NCI-H2107 treated with DMSO at 0.1 percent for 48 hours (cell line): ENCODE results near the gene EID3.
"Not testable (repeated sequence)": the region's sequence is repeated elsewhere in the genome, so short reads cannot be mapped to it uniquely, and the experiment has no call there.

ENCODE experiments used
- DNase-seq: peaks from one replicate; lab custom pipeline; 2025; ENCODE audit not compliant: unreplicated experiment; lab: John Stamatoyannopoulos, UW

EID3 gene

GRCh38 chr12:104310751-104311633 is 7.5 kb downstream of the EID3 start:
- DNase-seq, result no peak

GRCh38 chr12:104312202-104312601 is 8.7 kb downstream of the EID3 start:
- no peak for DNase-seq

DNA sequence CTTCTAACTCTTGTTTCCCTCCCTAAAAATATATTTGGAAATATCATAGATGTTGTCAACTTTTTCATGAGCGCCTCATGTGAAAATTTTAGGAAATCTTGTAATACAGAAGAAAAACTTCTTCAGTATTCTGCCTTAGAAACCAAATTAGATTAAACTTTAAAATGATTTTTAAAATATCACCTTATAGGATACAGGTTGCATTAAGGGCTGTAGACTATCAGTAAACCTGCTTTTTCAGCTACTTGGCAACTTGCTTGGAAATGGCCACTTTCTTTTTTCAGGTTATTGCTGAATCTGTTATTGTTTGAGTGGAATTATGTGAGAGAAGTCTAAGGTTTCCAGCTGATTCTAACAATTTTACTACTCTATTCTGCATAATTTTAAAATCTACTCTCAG is 9.1 kb downstream of the EID3 start:
- DNase-seq, result no peak

- no peak for DNase-seq
Measured at GRCh38 chr12:104313568-104314241, 10.2 kb downstream of the EID3 start.

GRCh38 chr12:104314242-104314614 is 10.7 kb downstream of the EID3 start:
- no peak for DNase-seq

- DNase-seq, result no peak
Measured at GRCh38 chr12:104315326-104316224, 12.0 kb downstream of the EID3 start.

DNA sequence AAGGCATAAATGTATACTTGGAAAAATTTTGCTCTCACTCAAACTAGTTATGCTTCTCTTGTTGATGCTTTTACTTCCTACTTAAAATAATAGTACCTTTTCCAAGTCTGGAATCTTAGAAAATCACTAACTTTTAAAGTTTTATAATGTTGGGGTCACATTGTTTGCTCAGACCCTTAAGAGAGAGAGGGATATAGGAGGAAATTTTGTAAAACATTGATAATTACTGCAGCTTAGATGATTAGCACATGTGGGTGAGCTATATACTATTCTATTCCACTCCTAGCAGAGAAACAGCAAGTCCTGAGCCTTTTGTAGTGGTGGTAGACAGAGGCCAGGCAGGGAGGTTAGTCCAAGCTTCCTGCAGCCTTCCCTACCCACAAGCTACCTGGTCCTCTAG is 13.4 kb downstream of the EID3 start:
- DNase-seq, result no peak

GRCh38 chr12:104317538-104318210 is 14.1 kb downstream of the EID3 start:
- DNase-seq, result no peak

DNA sequence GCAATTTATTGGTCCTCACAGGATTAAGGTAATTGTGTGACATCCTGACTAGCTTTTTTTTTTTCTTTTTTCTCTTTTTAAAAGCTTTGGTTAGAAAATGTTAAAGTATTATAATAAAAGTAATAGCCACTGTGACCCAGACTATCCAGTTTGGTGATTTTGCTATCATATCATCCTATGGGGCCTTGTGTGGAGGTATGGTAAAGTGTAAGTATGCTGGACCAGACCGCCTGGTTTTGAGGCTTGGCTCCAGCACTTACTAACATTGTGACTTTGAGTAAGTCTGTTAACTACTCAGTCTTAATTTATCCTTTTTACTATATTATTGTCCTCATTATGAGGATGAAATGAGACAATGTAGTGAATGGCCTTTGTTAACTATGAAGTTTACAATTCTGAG is 15.5 kb downstream of the EID3 start:
- no peak for DNase-seq

DNA sequence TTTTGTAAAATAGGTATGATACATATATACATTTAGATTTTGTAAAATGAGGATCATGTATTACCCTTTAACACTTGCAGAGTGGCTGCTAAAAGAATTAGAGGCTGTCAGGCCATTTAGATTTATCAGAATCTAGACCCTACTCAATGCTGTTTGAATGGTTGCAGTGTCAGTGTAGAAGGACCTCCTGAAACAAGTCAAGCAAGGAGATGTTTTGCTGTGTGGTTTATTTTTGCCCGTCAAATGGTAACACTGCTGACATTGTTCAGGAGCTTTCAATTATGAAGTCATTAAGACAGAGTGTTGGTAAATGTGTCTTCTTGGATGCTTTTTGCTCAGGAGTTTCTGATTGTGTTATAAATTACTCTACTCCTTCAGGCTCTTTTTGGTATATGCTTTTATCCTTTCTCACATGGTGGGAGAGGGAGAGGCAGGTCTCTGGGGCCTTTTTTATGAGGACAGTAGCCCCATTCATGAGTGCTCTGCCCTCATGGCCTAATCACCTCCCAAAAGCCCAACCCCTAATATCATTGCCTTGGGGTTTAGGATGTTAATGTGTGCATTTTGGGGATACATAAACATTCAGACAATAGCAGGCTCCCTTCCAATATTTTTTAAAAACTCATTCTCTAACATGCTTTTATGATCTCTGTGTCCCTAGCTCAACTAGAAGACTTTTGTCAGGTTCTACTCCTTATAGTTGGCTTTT is 16.5 kb downstream of the EID3 start:
- DNase-seq, result no peak

GRCh38 chr12:104320627-104321024 is 17.1 kb downstream of the EID3 start:
- no peak for DNase-seq

DNA sequence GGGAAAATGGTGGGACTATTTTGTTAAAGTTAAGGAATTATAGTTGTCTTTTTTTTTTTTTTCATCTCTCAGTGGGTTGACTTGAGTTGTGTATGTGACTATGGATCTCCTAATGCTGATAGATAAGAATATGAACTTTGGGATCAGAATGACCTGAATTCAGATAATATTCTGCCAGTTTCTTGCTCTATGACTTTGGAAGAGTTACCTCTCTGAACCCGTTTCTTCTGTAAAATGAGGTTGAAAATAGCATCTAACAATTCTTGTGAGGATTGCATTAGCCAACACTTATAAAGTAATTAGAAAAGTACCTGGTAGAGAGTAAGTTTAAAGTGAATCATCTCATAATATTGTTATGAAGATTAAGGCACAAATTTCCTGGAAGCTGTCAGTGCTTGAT is 18.4 kb downstream of the EID3 start:
- no peak for DNase-seq

DNA sequence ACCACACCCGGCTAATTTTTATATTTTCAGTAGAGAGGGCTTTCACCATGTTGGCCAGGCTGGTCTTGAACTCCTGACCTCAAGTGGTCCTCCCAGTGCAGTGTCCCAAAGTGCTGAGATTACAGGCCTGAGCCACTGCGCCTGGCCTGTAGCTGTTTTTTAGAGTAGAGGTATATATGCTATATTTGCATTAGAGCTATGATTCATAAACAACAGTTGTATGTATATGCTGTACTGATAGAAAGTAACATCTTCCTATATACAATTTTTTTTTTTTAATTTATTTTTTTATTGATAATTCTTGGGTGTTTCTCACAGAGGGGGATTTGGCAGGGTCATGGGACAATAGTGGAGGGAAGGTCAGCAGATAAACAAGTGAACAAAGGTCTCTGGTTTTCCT is 19.0 kb downstream of the EID3 start:
- DNase-seq, result not testable (repeated sequence)

DNA sequence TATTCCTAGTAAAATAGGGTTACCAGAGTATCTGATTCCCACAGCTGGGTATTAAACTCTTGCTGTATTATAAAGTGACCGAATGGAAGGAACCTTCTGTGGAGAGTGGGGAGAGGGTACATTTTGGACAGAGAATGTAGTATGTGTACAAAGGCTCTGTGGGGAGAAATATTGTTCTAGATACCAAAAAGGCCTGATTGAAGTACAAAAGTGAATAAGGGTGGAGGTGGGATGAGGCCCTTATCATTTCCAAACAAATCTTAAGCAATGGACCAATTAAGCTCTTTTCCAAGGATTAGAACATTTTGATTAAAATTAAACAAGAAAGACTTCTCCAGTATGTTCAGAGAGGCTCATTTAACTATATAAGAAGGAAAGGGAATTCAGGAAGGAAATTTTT is 20.4 kb downstream of the EID3 start:
- no peak for DNase-seq

GRCh38 chr12:104328278-104328677 is 24.7 kb downstream of the EID3 start:
- not testable (repeated sequence) for DNase-seq

- DNase-seq, result no peak
Measured at GRCh38 chr12:104328790-104329189, 25.3 kb downstream of the EID3 start.

- no peak for DNase-seq
Measured at GRCh38 chr12:104329707-104330532, 26.4 kb downstream of the EID3 start.

DNA sequence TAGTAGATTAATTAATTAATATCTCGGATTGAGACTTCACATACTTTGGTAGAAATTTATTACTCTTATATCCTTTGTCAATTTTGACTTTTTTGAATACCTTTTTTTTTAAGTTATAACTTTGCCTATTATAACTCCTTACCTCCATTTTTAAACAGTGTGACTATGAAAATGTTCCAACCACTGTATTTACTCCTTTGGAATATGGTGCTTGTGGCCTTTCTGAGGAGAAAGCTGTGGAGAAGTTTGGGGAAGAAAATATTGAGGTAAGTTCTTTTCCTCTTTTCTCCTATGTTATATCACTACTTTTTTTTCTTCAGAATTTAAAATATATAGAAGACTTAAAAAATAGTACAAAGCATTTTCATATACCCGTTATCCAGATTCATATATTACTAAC is 27.8 kb downstream of the EID3 start:
- no peak for DNase-seq

DNA sequence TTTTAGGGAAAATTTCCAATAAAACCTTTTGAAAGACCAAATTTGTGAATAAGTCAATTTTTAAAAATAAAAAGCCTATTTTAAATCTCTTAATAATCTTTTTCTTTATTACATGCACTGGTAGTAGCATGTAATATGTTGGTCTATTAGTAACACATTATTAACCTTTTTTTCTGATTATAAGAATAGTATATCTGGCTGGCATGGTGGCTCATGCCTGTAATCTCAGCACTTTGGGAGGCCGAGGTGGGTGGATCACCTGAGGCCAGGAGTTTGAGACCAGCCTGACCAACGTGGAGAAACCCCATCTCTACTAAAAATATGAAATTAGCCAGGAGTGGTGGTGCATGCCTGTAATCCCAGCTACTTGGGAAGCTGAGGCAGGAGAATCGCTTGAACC is 28.7 kb downstream of the EID3 start:
- not testable (repeated sequence) for DNase-seq
